A549 (cell line): ENCODE data around the gene GALNT15. TPM values are rescaled to one million over a fixed set of nuclear protein-coding genes. Genes with fewer than 3 reads are reported as not detected.

ENCODE experiments used
- ATAC-seq, 2 experiments: fragments of 200-7000 bp in 1 of 2; fragments of >200 bp in 1 of 2; cut with Nextera tagmentation in 1 of 2; cut with Tn5 transposase in 1 of 2; 3 replicates each; pipeline versions ENCODE4 v1.8.0 to v1.9.1; 2018 to 2020; ENCODE audit warnings: mild to moderate bottlenecking in 1 of 2, moderate library complexity in 1 of 2
- CTCF ChIA-PET: fragments of 300-600 bp; sonication (Branson Sonifier 250); formaldehyde crosslinking; extraction: SDS; loops from one replicate; lab custom pipeline; 2021; ENCODE audit warnings: antibody characterized with exemption, inconsistent platforms; lab: Yijun Ruan, JAX
- POLR2A ChIA-PET: fragments of 350-600 bp; formaldehyde crosslinking; extraction: SDS; loops from one replicate; lab custom pipeline; 2021; ENCODE audit warnings: antibody characterized with exemption, inconsistent platforms; lab: Yijun Ruan, JAX
- DNase-seq, 2 experiments: peaks; one replicate each; pipeline versions ENCODE4 v3.0.0 to v3.0.0-alpha.2; 2011 to 2016; ENCODE audit warnings: low read depth in 1 of 2, low spot score in 1 of 2
- FAIRE-seq: peaks from 2 replicates; lab custom pipeline; 2011; peaks lifted over from hg19 to GRCh38; lab: Jason Lieb, UNC
- H3K27ac ChIP-seq, 2 experiments: fragments of >200 bp; sonication (Bioruptor Twin); formaldehyde crosslinking; 3 replicates each; pipeline ENCODE4 v1.5.1; 2016 to 2017
- H3K4me1 ChIP-seq: fragments of >200 bp; sonication (Bioruptor Twin); formaldehyde crosslinking; 3 replicates; pipeline ENCODE4 v1.6.1; 2016
- H3K4me2 ChIP-seq: fragments of >200 bp; sonication (Bioruptor Twin); formaldehyde crosslinking; 3 replicates; pipeline ENCODE4 v1.6.1; 2016
- H3K4me3 ChIP-seq: fragments of >200 bp; sonication (Bioruptor Twin); formaldehyde crosslinking; 3 replicates; pipeline ENCODE4 v1.5.1; 2016
- H3K9me3 ChIP-seq: fragments of >200 bp; sonication (Bioruptor Twin); formaldehyde crosslinking; 3 replicates; pipeline ENCODE4 v1.6.1; 2016
- BCL3 ChIP-seq: fragments of >200 bp; sonication (Bioruptor Twin); formaldehyde crosslinking; IDR thresholded peaks from 3 replicates; pipeline ENCODE4 v1.6.1; 2016
- CBX2 ChIP-seq: fragments of 200-600 bp; sonication (generic); IDR thresholded peaks from 2 replicates; pipeline ENCODE4 v1.6.1; 2016; ENCODE audit warnings: low read depth, mild to moderate bottlenecking, borderline replicate concordance
- CEBPB ChIP-seq, 2 experiments: fragments of >200 bp in 1 of 2; sonication (Bioruptor Twin) in 1 of 2; formaldehyde crosslinking in 1 of 2; IDR thresholded peaks; 2 replicates each; pipeline ENCODE4 v1.6.1; 2012 to 2016
- CHD2 ChIP-seq: fragments of 150-350 bp; IDR thresholded peaks from 2 replicates; pipeline ENCODE4 v1.6.1; 2014; ENCODE audit warnings: low read length; ENCODE audit not compliant: partially characterized antibody
- EHF ChIP-seq: fragments of 250-450 bp; sonication (Bioruptor Pico); IDR thresholded peaks from 2 replicates; pipeline ENCODE4 v1.5.0; 2020; ENCODE audit warnings: mild to moderate bottlenecking
- ESRRA ChIP-seq: fragments of 150-350 bp; IDR thresholded peaks from 2 replicates; pipeline ENCODE4 v1.6.1; 2014; ENCODE audit warnings: mild to moderate bottlenecking, low read length, borderline replicate concordance
- FOSL2 ChIP-seq, 2 experiments: fragments of 450-650 bp in 1 of 2; fragments of >200 bp in 1 of 2; sonication (Bioruptor Twin) in 1 of 2; formaldehyde crosslinking; IDR thresholded peaks; 2 replicates each; pipeline versions ENCODE4 v1.5.0 to v1.6.1; 2016 to 2020; ENCODE audit warnings: mild to moderate bottlenecking in 1 of 2, moderate library complexity in 1 of 2
- FOXS1 ChIP-seq: fragments of 250-450 bp; sonication (Bioruptor Pico); IDR thresholded peaks from 2 replicates; pipeline ENCODE4 v1.5.0; 2020; ENCODE audit warnings: mild to moderate bottlenecking, moderate library complexity
- GATA3 ChIP-seq: IDR thresholded peaks from 2 replicates; pipeline ENCODE4 v1.6.1; 2012; ENCODE audit warnings: borderline replicate concordance
- HES2 ChIP-seq: fragments of >200 bp; sonication (Bioruptor Twin); formaldehyde crosslinking; IDR thresholded peaks from 2 replicates; pipeline ENCODE4 v1.6.1; 2016
- HEYL ChIP-seq: fragments of 250-450 bp; sonication (Bioruptor Pico); IDR thresholded peaks from 2 replicates; pipeline ENCODE4 v1.8.0; 2021; ENCODE audit warnings: mild to moderate bottlenecking, moderate library complexity
- HOXB13 ChIP-seq: fragments of 250-450 bp; sonication (Bioruptor Pico); IDR thresholded peaks from 2 replicates; pipeline ENCODE4 v1.5.0; 2020; ENCODE audit warnings: low read depth, mild to moderate bottlenecking, moderate library complexity
- HOXB5 ChIP-seq: fragments of 250-450 bp; sonication (Bioruptor Pico); IDR thresholded peaks from 2 replicates; pipeline ENCODE4 v1.5.0; 2020; ENCODE audit warnings: mild to moderate bottlenecking, moderate library complexity
- JUNB ChIP-seq: fragments of >200 bp; sonication (Bioruptor Twin); formaldehyde crosslinking; IDR thresholded peaks from 2 replicates; pipeline ENCODE4 v1.6.1; 2016
- MAX ChIP-seq: IDR thresholded peaks from 2 replicates; pipeline ENCODE4 v1.6.1; 2012
- MAZ ChIP-seq: fragments of 150-350 bp; IDR thresholded peaks from 2 replicates; pipeline ENCODE4 v1.6.1; 2014; ENCODE audit warnings: antibody characterized with exemption, low read depth, low read length, borderline replicate concordance
- MYC ChIP-seq: IDR thresholded peaks from 2 replicates; pipeline ENCODE4 v1.6.1; 2012; ENCODE audit warnings: mild to moderate bottlenecking, inconsistent platforms, low read length, improper control_type of control experiment, borderline replicate concordance
- NFE2L2 ChIP-seq: fragments of 150-350 bp; conservative IDR thresholded peaks from 2 replicates; pipeline ENCODE4 v1.6.1; 2014; ENCODE audit warnings: low read length
- NPAS2 ChIP-seq: fragments of 250-450 bp; sonication (Bioruptor Pico); IDR thresholded peaks from 2 replicates; pipeline ENCODE4 v1.8.0; 2022; ENCODE audit warnings: mild to moderate bottlenecking, moderate library complexity, borderline replicate concordance
- NR3C1 ChIP-seq: fragments of >200 bp; sonication (Bioruptor Twin); formaldehyde crosslinking; IDR thresholded peaks from 3 replicates; pipeline ENCODE4 v1.6.1; 2017
- PBX3 ChIP-seq: IDR thresholded peaks from 2 replicates; pipeline ENCODE4 v1.6.1; 2012
- POLR2AphosphoS2 ChIP-seq: conservative IDR thresholded peaks from 2 replicates; pipeline ENCODE4 v1.6.1; 2012; ENCODE audit warnings: low read length, improper control_type of control experiment, inconsistent platforms
- RCOR1 ChIP-seq: fragments of 150-350 bp; IDR thresholded peaks from 2 replicates; pipeline ENCODE4 v1.6.1; 2014; ENCODE audit warnings: antibody characterized with exemption, low read length, low read depth
- SMC3 ChIP-seq: fragments of >200 bp; sonication (Bioruptor Twin); formaldehyde crosslinking; IDR thresholded peaks from 3 replicates; pipeline ENCODE4 v1.6.1; 2018; ENCODE audit warnings: inconsistent platforms
- TFCP2L1 ChIP-seq: fragments of 250-450 bp; sonication (Bioruptor Pico); IDR thresholded peaks from 2 replicates; pipeline ENCODE4 v1.5.0; 2021; ENCODE audit warnings: mild to moderate bottlenecking
- TP53 ChIP-seq: fragments of 250-450 bp; sonication (Bioruptor Pico); IDR thresholded peaks from 2 replicates; pipeline ENCODE4 v1.5.0; 2021; ENCODE audit warnings: mild to moderate bottlenecking, moderate library complexity
- ZNF302 ChIP-seq: fragments of 250-450 bp; sonication (Bioruptor Pico); IDR thresholded peaks from 2 replicates; pipeline ENCODE4 v1.9.0; 2021; ENCODE audit warnings: inconsistent platforms, mild to moderate bottlenecking, moderate library complexity
- WGBS: methylation state at CpG from one replicate; pipeline ENCODE4 v1.1.6; 2017; ENCODE audit errors: missing lambda C conversion rate; 5-methylcytosine and 5-hydroxymethylcytosine counted together
- polyA plus RNA-seq, 4 experiments: library from polyadenylated mRNA; depleted of rRNA in 3 of 4; stranded (reverse); fragments of >200 nt; fragmentation: RNase III in 1 of 4; extraction: RNeasy Plus Mini Kit Qiagen cat#74134 plus additional on column Dnase treatment in 1 of 4; gene quantifications; 2 replicates in 3 of 4; 3 replicates in 1 of 4; pipeline ENCODE4 v1.2.3, GENCODE V29; 2011 to 2017

The GALNT15 gene
- polyA plus RNA-seq, 2 of the 4 experiments (the other 2 are of a cell fraction): 0.04 TPM; not detected in 1

GRCh38 chr3:16249886-16250285 lies 75.4 kb downstream of the GALNT15 start:
- Histone ChIP-seq H3K4me3 (no peak overlapping the region), H3K4me1 (peaks cover 6% of the 10 kb centered on the region), H3K27ac (no peak overlapping the region), H3K9me3 (no peaks in the 10 kb centered on the region), H3K4me2 (no peak overlapping the region)
- ATAC-seq (no peak), DNase-seq (no peak), FAIRE-seq (no peak)
- TF ChIP-seq CEBPB (IDR thresholded peaks at IDR 0.05): no peak
- TF ChIP-seq ZNF302: no peak
- TF ChIP-seq TFCP2L1 (CRISPR knock-in tag): no peak
- TF ChIP-seq CBX2: no peak
- TF ChIP-seq GATA3: no peak
- TF ChIP-seq NPAS2 (CRISPR knock-in tag): no peak
- TF ChIP-seq EHF: no peak
- TF ChIP-seq SMC3: no peak
- TF ChIP-seq ESRRA: no peak
- TF ChIP-seq HOXB5 (CRISPR knock-in tag): no peak
- TF ChIP-seq FOSL2 (IDR thresholded peaks at IDR 0.05): no peak
- no peak for TF ChIP-seq FOSL2 (CRISPR knock-in tag; IDR thresholded peaks at IDR 0.05)
- TF ChIP-seq RCOR1: no peak
- no peak for TF ChIP-seq CHD2
- TF ChIP-seq NFE2L2: no peak
- ChIA-PET CTCF (interaction anchor here (1.6 kb wide), 1 partner anchor 200 kb away, joined by 6 read pairs; no protein-coding TSS in a partner anchor), POLR2A (no interaction called here)
- 52% methylated on average over 3 of the region's 3 CpGs for WGBS

- WGBS: 62% methylated on average over 9 of the region's 9 CpGs
- Histone ChIP-seq H3K27ac (no peak overlapping the region), H3K4me2 (no peak overlapping the region), H3K4me3 (no peak overlapping the region), H3K4me1 (peaks cover 6% of the 10 kb centered on the region), H3K9me3 (no peaks in the 10 kb centered on the region)
- TF ChIP-seq TP53 (CRISPR knock-in tag): no peak
- no peak for TF ChIP-seq TFCP2L1 (CRISPR knock-in tag)
- TF ChIP-seq HES2: no peak
- no peak for TF ChIP-seq NR3C1
- TF ChIP-seq HOXB13: no peak
- no peak for TF ChIP-seq MAZ
- TF ChIP-seq CEBPB (IDR thresholded peaks at IDR 0.05): no peak
- TF ChIP-seq MAX: no peak
- no peak for TF ChIP-seq FOSL2 (IDR thresholded peaks at IDR 0.05)
- TF ChIP-seq FOSL2 (CRISPR knock-in tag; IDR thresholded peaks at IDR 0.05): no peak
- no peak for TF ChIP-seq HEYL (CRISPR knock-in tag)
- no peak for TF ChIP-seq PBX3
- TF ChIP-seq HOXB5 (CRISPR knock-in tag): no peak
- no peak for TF ChIP-seq MYC
- no peak for TF ChIP-seq FOXS1
- no peak for TF ChIP-seq BCL3
- TF ChIP-seq CHD2: no peak
- TF ChIP-seq POLR2AphosphoS2: no peak
- no peak for TF ChIP-seq JUNB
- TF ChIP-seq RCOR1: no peak
- ATAC-seq: no peak
- FAIRE-seq: no peak
- POLR2A ChIA-PET: interaction anchor here (1.1 kb wide), 1 partner anchor 191 kb away, joined by 3 read pairs; no protein-coding TSS in a partner anchor
- CTCF ChIA-PET: interaction anchor here (0.9 to 3.9 kb wide), 10 partner anchors 8 to 439 kb away, joined by 3 to 14 read pairs (median 4); partner anchors contain the start of genes DPH3 and OXNAD1
- DNase-seq: no peak
These were observed 77.0 kb downstream of the GALNT15 start for GRCh38 chr3:16251316-16252085.
